ENCODE results near the gene DUS2.
A peak's percentile ranks its signal among the peaks of the same experiment; 100 is the strongest.

The DUS2 gene

DNA sequence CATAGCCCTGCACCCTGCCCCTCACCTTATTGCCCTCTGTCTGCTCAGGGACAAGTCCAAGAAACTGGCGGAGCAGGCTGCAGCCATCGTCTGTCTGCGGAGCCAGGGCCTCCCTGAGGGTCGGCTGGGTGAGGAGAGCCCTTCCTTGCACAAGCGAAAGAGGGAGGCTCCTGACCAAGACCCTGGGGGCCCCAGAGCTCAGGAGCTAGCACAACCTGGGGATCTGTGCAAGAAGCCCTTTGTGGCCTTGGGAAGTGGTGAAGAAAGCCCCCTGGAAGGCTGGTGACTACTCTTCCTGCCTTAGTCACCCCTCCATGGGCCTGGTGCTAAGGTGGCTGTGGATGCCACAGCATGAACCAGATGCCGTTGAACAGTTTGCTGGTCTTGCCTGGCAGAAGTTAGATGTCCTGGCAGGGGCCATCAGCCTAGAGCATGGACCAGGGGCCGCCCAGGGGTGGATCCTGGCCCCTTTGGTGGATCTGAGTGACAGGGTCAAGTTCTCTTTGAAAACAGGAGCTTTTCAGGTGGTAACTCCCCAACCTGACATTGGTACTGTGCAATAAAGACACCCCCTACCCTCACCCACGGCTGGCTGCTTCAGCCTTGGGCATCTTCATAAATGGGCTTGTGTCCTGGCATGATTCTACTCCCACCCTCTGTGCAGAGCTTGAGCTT is 55.8 kb downstream of the DUS2 start:
- no peak for DNase-seq

DNA sequence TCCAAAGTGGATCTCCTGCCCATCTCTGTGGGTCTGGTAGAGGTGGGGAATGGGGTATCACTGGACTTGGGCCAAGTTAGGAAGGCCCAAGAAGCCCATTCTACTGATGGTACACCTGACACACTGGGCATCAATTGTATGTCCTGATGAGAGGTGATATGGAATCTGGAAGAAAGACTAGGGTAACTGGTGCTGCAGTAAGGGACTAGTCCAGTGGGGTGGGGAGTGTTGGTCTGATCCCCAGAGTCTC is 56.2 kb downstream of the DUS2 start:
- no peak for DNase-seq

DNA sequence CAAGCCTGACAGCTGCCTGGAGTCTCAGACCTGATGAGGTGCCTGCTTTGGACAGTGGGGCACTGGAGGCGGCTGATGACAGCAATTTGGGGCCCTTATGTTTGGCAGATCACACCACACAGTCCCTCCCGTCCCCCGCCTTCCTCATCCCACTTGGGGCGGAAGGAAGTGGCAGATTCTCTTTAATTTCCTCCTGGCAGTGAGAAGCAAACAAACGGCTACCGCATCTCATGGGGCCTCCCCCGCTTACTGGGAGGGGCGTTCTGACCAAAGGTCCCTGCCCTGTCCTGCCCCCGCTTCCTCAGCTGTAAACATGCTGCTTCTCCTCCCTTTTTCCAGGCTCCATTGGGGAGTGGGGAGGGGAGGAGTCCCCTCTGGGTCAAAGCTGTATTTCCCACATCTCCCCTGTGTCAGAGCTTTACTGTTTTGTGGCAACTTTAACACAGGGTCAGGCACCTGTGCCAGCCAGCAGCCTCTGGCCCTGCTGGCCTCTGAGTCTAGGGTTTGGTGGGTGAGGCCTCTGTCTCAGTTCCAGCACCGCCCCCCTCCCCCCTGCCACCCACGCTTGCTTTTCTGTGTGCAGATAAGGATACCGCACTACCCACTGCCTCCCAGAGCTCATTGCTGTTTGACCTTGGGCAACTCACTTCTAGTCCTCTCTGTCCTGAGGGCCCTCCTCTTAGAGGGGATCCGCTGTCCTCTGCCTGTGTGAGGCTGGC is 56.7 kb downstream of the DUS2 start:
- peak; percentile 90 for DNase-seq

- DNase-seq = peak; percentile 55
Measured at GRCh38 chr16:68081861-68082628, 59.0 kb downstream of the DUS2 start.

- DNase-seq = no peak
Measured at GRCh38 chr16:68082629-68083238, 59.6 kb downstream of the DUS2 start.

- DNase-seq = peak; percentile 57
Measured at GRCh38 chr16:68083239-68083781, 60.2 kb downstream of the DUS2 start.

DNA sequence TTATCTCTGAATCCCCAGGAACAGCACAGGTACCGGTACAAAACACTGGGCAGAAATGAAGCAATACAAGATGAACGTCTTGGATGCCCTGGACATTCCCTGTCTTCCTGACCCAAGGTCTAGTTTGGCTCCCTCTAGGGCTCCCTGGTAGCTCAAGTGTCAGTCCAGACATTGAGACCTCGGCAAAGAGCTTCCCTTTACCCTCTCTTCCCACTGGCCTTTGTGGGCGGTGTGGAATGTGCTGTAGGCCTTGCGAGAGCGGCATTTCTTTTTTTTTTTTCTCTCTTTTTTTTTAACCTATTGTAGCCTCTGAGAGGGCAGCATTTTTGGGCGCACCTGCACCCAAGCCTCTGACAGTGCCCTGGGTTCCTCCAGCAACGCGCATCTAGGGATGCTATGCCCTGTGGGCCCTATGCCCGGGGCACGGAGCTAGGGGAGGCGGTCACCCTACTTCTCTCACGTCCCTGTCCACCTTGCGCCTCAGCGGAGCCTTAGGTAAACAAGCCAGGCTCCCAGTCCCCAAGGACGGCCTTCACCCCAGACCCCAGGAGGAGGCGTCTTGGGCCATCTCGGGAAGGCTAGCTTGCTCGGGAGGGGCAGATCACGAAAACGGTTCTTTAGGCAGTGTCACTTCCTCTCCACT is 60.9 kb downstream of the DUS2 start:
- DNase-seq = peak; percentile 54

- peak; percentile 95 for DNase-seq
Measured at GRCh38 chr16:68084504-68085258, 61.6 kb downstream of the DUS2 start.

DNA sequence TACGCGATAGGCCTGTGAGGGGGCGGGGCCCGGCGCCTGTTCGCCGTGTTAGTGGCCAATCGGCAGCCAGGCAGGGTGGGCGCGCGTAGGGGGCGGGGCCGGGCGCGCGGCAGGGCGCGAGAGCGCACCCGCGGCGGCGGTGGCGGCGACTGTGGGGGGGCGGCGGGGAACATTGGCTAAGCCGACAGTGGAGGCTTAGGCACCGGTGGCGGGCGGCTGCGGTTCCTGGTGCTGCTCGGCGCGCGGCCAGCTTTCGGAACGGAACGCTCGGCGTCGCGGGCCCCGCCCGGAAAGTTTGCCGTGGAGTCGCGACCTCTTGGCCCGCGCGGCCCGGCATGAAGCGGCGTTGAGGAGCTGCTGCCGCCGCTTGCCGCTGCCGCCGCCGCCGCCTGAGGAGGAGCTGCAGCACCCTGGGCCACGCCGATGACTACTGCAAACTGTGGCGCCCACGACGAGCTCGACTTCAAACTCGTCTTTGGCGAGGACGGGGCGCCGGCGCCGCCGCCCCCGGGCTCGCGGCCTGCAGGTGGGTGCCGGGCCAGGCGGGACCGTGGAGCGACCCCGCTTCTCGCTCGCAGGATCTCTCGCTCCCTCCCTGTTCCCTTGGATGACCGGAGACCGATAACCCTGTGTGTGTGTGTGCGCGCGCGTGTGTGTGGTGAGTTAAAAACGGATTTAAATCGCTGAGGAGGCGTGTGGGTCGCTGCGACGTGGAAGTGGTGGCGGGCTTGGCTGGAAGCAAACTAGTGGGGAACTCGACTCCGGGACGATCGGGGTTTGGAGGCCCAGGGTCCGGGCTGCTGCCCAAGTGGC is 62.4 kb downstream of the DUS2 start, which contains the start of gene NFATC3:
Gene NFATC3 (plus strand): TSS at position 112 of the 813 bp plus-strand sequence. CDS start 312 bp downstream, at position 424.
- peak; percentile 100 for DNase-seq

GRCh38 chr16:68086336-68086841 is 63.3 kb downstream of the DUS2 start:
- DNase-seq = peak; percentile 45

DNA sequence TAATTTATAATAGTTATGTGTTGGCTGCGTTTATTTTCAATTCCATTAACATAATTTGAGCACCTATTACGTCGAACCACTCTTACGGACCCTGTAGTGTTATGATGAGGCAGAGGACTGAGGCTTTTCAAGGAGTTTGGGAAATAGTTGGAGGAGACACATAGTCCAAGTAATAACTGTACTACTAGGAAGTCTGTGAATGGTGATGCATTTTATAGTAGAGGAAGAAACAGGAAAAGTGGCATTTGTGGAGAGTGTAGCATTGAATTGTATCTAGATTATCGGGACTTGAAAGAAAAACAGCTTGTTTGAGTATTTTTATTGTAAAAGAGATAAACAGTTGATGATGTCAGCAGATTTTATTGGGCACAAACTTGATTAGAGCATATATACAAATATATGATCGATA is 63.8 kb downstream of the DUS2 start:
- no peak for DNase-seq

- no peak for DNase-seq
Measured at GRCh38 chr16:68087688-68088087, 64.6 kb downstream of the DUS2 start.

GRCh38 chr16:68088130-68088972 is 65.3 kb downstream of the DUS2 start:
- DNase-seq = peak; percentile 48

DNA sequence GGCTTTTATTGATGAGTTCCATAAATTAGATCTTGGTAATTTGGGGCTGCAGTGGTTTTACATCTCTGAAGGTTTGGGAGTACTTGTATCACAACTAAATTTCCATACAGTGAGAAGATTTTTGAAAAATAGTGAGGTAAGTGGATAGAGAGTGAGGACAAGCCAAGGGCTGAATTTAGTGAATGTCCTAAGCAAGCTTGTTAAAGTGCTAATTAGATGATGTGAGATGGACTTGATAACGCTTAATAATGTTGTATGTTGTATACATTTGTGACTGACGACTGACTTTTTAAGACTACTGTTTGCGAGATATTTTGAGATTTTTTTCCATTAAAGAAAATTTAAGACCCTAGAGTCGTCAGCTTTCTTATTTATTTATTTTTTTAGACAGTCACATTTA is 66.0 kb downstream of the DUS2 start:
- no peak for DNase-seq

DNA sequence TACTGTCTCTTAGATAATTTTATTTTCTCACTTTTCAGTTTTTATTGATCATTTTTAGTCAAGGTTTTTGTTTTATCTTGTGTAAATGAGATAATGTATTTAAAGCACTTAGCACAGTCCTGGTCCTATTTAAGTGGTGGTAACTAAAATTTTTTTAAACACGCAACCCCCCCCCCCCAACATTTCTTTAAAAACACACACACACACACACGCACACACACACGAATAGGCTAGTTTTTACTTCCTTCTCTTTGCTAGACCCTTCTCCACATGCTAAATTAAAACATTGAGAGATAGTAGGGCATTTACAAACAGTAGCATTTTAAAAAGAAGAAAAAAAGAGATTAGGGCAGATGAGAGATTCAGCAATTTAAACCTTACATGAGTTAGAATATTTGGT is 67.0 kb downstream of the DUS2 start:
- DNase-seq = no peak

DNA sequence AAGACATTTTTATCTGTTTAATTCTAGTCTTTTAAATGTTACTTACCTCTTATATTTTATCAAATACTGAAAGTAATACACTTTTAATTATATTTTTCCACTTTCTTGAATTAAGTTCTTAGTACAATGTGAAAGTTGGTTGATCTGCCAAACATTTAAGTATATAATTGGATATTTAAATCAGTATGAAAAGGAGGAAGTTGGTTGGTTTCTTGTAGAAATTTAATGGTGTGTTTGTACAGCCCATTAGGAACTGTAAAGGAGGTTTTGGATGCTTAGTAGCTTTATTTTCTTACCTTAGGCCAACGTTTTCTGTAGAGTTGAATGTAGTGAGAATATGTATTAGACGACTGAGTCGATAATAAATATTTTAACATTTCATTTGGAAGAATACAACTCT is 67.4 kb downstream of the DUS2 start:
- no peak for DNase-seq

GRCh38 chr16:68091380-68092261 is 68.5 kb downstream of the DUS2 start:
- DNase-seq = no peak

- peak; percentile 36 for DNase-seq
Measured at GRCh38 chr16:68092275-68092674, 69.2 kb downstream of the DUS2 start.

Measured in activated effector memory CD4-positive, alpha-beta T cell treated with anti-CD3 and anti-CD28 coated beads, Interleukin-2, amount 50 U/mL, for 16 hours (primary cell).